ENCODE measurements around the gene PRKAA2. TPM values are rescaled to one million over a fixed set of nuclear protein-coding genes. Genes with fewer than 3 reads are reported as not detected.

The PRKAA2 gene
- total and polyA plus RNA-seq, 9 donors = 0.81 to 5.4 (median 3.5) TPM

DNA sequence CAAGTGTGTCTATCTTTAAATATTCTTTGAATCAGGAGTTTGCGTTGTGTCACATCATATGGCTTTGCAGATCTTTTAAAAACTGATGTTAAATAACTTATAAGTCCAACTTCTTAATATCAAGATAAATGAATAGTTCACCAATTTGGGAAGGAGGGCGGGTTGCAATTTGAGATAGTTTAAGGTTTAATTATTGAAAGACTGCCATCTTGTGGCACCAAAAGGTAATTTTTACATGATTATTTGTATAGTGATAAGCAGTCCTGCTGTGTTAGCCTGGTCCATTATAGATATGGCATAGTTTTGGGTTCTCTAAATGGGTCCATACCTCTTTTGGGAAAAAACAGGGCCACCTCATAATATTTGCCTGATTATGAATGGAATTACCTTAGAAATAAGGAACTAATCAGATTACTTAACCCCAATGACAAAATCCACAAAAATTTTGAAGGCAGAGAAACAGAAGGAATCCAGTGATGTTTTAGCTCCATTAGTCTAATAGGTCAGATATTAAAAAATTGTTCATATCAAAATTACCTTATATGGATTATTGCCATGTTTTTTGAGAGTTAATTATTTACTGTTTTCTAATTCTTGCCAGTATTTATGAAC lies 64.3 kb downstream of the PRKAA2 start:
- Histone ChIP-seq H3K27me3 (no peaks in the 10 kb centered on the region), H3K4me1 (ENCODE audit: insufficient read depth) (no peaks in the 10 kb centered on the region), H3K9me3 (no peaks in the 10 kb centered on the region), H3K36me3 (no peaks in the 10 kb centered on the region), H3K4me3 (no peak overlapping the region), H3K27ac (no peak overlapping the region)
- DNase-seq = no peak
- TF ChIP-seq EP300 (IDR thresholded peaks at IDR 0.05) = no peak
- no peak for TF ChIP-seq POLR2A (IDR thresholded peaks at IDR 0.05)
- TF ChIP-seq, protein P1, sequence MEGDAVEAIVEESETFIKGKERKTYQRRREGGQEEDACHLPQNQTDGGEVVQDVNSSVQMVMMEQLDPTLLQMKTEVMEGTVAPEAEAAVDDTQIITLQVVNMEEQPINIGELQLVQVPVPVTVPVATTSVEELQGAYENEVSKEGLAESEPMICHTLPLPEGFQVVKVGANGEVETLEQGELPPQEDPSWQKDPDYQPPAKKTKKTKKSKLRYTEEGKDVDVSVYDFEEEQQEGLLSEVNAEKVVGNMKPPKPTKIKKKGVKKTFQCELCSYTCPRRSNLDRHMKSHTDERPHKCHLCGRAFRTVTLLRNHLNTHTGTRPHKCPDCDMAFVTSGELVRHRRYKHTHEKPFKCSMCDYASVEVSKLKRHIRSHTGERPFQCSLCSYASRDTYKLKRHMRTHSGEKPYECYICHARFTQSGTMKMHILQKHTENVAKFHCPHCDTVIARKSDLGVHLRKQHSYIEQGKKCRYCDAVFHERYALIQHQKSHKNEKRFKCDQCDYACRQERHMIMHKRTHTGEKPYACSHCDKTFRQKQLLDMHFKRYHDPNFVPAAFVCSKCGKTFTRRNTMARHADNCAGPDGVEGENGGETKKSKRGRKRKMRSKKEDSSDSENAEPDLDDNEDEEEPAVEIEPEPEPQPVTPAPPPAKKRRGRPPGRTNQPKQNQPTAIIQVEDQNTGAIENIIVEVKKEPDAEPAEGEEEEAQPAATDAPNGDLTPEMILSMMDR (IDR thresholded peaks at IDR 0.05) = peak in 1 of 3 donors; percentile 24
- 9 to 11% (median 11%) methylated on average over 2 of the region's 2 CpGs for WGBS, 3 donors
- intact Hi-C loops (cut with DNase I) = loop anchor here in 2 of 4 donors (5.0 to 10.0 kb wide), 3 partner anchors 115 to 1427 kb away; no protein-coding TSS in a partner anchor

GRCh38 chr1:56709995-56710394 lies 64.9 kb downstream of the PRKAA2 start:
- H3K27ac ChIP-seq = no peak overlapping the region
- TF ChIP-seq POLR2A (IDR thresholded peaks at IDR 0.05) (no peak), EP300 (IDR thresholded peaks at IDR 0.05) (no peak)
- TF ChIP-seq, protein P1 (IDR thresholded peaks at IDR 0.05) = no peak
- no peaks in the 10 kb centered on the region for H3K36me3 ChIP-seq
- WGBS, 3 donors = 67 to 75% (median 73%) methylated on average over 2 of the region's 2 CpGs
- H3K27me3 ChIP-seq = no peaks in the 10 kb centered on the region
- DNase-seq = no peak
- H3K9me3 ChIP-seq = no peaks in the 10 kb centered on the region
- intact Hi-C loops (cut with DNase I) = loop anchor here in 2 of 4 donors (5.0 to 10.0 kb wide), 3 partner anchors 115 to 1428 kb away; no protein-coding TSS in a partner anchor
- H3K4me1 ChIP-seq (ENCODE audit: insufficient read depth) = no peaks in the 10 kb centered on the region
- H3K4me3 ChIP-seq = no peak overlapping the region

- Histone ChIP-seq H3K9me3 (no peaks in the 10 kb centered on the region), H3K27ac (no peak overlapping the region), H3K27me3 (no peaks in the 10 kb centered on the region), H3K4me3 (no peak overlapping the region), H3K36me3 (no peaks in the 10 kb centered on the region), H3K4me1 (ENCODE audit: insufficient read depth) (no peaks in the 10 kb centered on the region)
- TF ChIP-seq EP300 (IDR thresholded peaks at IDR 0.05) (no peak), POLR2A (IDR thresholded peaks at IDR 0.05) (no peak)
- TF ChIP-seq, protein P1 (IDR thresholded peaks at IDR 0.05) = no peak
- intact Hi-C loops (cut with DNase I) = no loop called here
- no peak for DNase-seq
Observed at GRCh38 chr1:56710646-56711045, 65.5 kb downstream of the PRKAA2 start.

DNA sequence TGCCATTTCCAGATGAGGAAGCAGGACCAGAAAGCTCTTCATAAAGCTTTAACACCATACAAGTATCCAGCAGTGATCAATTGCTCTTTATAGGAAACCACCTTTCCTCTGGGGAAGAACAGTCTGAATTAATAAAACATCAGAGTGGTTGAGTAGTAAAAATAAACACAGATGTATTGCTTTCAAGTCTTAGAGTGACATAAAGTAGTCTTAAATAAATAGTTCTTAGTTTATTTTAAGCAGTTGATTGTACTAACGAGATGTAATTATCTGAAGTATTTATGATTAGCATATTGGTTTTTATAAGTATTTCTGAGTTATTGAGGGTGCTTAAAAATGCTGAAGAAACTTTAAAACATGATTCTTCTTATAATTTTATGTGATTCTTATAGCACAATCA lies 67.0 kb downstream of the PRKAA2 start:
- WGBS, 3 donors = 78 to 87% (median 79%) methylated on average over 1 of the region's 1 CpG
- no peak for TF ChIP-seq POLR2A (IDR thresholded peaks at IDR 0.05)
- no peaks in the 10 kb centered on the region for H3K4me1 ChIP-seq (ENCODE audit: insufficient read depth)
- H3K27me3 ChIP-seq = no peaks in the 10 kb centered on the region
- no peaks in the 10 kb centered on the region for H3K9me3 ChIP-seq
- H3K4me3 ChIP-seq = no peak overlapping the region
- intact Hi-C loops (cut with DNase I) = no loop called here
- DNase-seq = no peak
- H3K36me3 ChIP-seq = no peaks in the 10 kb centered on the region
- H3K27ac ChIP-seq = no peak overlapping the region

- Histone ChIP-seq H3K27ac (no peak overlapping the region), H3K36me3 (no peaks in the 10 kb centered on the region), H3K4me3 (no peak overlapping the region), H3K27me3 (no peaks in the 10 kb centered on the region), H3K4me1 (ENCODE audit: insufficient read depth) (no peaks in the 10 kb centered on the region), H3K9me3 (no peaks in the 10 kb centered on the region)
- 88 to 94% (median 90%) methylated on average over 1 of the region's 1 CpG for WGBS, 3 donors
- TF ChIP-seq, protein P1 (IDR thresholded peaks at IDR 0.05) = no peak
- TF ChIP-seq POLR2A (IDR thresholded peaks at IDR 0.05) (no peak), EP300 (IDR thresholded peaks at IDR 0.05) (no peak)
- no peak for DNase-seq
- intact Hi-C loops (cut with DNase I) = no loop called here
Observed at GRCh38 chr1:56713112-56713511, 68.0 kb downstream of the PRKAA2 start.

Data from ovary (tissue), 9 donors.